ENCODE measurements around the gene LRMDA. TPM values are rescaled to one million over a fixed set of nuclear protein-coding genes. Genes with fewer than 3 reads are reported as not detected.
A peak's percentile ranks its signal among the peaks of the same experiment; 100 is the strongest.

LRMDA gene
- total RNA-seq, 1 experiment from 2014 or later, result not detected

- in situ Hi-C loops (cut with HindIII; ENCODE audit: low sequenced_read_pairs), result no loop called here
Observed at GRCh38 chr10:76388321-76389023, 957.0 kb downstream of the LRMDA start.

DNA sequence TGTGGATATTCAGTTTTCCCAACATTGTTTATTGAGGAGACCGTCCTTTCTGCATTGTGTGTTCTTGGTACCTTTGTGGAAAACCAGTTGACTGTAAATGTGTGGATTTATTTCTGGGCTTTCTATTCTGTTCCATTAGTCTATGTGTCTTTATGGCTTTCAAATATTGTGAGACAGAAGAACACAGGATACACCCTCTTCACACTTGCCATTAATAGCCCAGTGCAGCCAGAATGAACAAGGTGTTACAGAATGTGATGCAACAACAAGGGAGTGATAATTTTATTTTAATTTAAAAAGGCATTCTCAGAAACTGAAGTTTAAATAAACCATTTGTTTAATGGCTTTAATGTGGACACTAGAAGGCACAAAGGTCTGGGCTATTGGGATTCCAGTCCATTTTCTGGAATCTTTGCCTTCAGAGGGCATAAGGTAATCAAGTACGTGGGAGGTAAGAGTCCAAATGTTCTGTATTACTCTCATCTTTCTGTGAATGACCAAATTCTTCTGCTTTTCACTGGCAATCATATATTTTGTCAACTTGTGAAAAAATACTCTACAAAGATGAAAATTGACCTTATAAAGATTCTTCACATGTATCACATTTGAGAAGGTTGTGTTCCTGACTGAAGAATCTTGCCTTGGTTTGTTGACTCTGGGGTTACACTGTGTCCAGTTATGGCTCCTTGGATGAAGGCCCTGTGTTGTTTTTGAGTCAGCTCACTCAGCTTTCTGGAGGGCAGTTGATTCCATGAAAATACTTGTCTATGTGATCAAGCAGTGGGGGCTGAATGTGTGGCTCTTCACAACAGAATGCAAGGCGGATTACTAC lies 962.7 kb downstream of the LRMDA start:
- no peak for DNase-seq (ENCODE audit: low spot score)
- in situ Hi-C loops (cut with HindIII; ENCODE audit: low sequenced_read_pairs), result no loop called here

More at GRCh38 chr10:76388321-76389023, 957.0 kb downstream of the LRMDA start:
- DNase-seq (ENCODE audit: low spot score), result no peak

GRCh38 chr10:76394707-76395042 lies 963.3 kb downstream of the LRMDA start:
- DNase-seq (ENCODE audit: low spot score), result no peak
- in situ Hi-C loops (cut with HindIII; ENCODE audit: low sequenced_read_pairs), result no loop called here

GRCh38 chr10:76395251-76395650 lies 963.8 kb downstream of the LRMDA start:
- DNase-seq (ENCODE audit: low spot score), result no peak
- in situ Hi-C loops (cut with HindIII; ENCODE audit: low sequenced_read_pairs), result no loop called here

- peak; percentile 11 for DNase-seq (ENCODE audit: low spot score)
- in situ Hi-C loops (cut with HindIII; ENCODE audit: low sequenced_read_pairs), result no loop called here
Observed at GRCh38 chr10:76396134-76396533, 964.7 kb downstream of the LRMDA start.

DNA sequence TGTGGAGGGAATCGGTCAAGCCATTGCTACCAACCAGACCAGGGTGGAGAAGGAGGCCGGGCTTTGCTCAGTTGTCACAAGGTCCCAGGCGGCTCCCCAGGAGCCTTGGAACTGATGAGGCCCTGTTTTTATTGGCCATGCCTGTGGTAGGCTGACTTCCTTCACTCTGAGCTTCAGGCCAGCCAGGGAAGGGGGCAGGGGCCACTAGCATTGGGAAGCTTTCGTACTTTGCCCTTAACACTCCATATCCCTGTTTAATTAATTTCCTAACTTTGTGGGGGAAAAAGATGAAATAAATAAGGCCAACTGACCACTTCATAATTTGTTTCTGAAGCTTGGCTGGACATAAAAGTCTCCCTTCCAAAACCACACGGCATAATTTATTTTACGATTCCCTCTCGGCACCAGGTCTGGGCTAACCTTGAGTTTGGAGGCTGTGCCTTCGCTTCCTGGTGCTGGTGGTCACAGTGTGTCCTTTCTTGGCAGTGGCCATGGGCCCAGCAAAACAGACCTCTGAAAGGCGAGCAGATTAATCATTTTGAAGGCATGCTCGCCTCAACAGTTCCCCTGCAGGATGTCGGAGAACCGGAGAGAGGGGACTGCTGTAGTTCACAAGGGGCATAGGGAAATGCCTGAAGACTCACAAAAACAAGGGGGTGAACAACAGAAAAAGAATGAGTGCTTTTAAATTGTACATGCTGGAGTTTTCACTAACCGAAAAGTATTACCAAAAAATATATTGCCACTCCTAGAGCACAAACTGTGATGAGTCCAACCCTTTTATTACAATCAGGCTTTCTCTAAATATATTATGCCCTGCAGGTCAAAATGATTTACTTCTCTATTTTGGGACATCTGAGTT lies 966.0 kb downstream of the LRMDA start:
- in situ Hi-C loops (cut with HindIII; ENCODE audit: low sequenced_read_pairs), result no loop called here
- no peak for DNase-seq (ENCODE audit: low spot score)

- in situ Hi-C loops (cut with HindIII; ENCODE audit: low sequenced_read_pairs), result no loop called here
- DNase-seq (ENCODE audit: low spot score), result peak; percentile 21
Observed at GRCh38 chr10:76398043-76398710, 966.8 kb downstream of the LRMDA start.

GRCh38 chr10:76399226-76399625 lies 967.8 kb downstream of the LRMDA start:
- in situ Hi-C loops (cut with HindIII; ENCODE audit: low sequenced_read_pairs), result no loop called here

GRCh38 chr10:76401006-76401405 lies 969.6 kb downstream of the LRMDA start:
- DNase-seq (ENCODE audit: low spot score), result no peak
- in situ Hi-C loops (cut with HindIII; ENCODE audit: low sequenced_read_pairs), result no loop called here

More at GRCh38 chr10:76399226-76399625, 967.8 kb downstream of the LRMDA start:
- no peak for DNase-seq (ENCODE audit: low spot score)

- no peak for DNase-seq (ENCODE audit: low spot score)
- in situ Hi-C loops (cut with HindIII; ENCODE audit: low sequenced_read_pairs), result no loop called here
Observed at GRCh38 chr10:76403912-76404311, 972.5 kb downstream of the LRMDA start.

DNA sequence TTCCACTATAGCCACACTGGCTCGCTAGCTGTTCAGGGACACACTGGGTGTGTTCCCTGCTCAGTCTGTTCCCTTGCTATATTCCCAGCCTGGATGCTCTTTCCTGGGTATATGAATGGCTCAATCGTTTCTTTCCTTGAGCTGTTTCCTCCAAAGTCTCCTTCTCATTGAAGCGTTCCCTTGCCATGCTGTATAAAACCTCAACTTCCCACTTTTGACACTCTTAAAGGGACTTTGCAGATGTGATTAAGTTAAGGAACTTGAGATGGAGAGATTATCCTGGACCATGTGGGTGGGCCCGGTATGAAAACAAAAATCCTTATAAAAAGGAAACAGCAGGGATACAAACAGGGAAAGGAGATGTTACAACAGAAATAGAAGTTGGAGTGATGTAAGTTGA lies 973.1 kb downstream of the LRMDA start:
- DNase-seq (ENCODE audit: low spot score), result no peak

GRCh38 chr10:76405922-76406321 lies 974.5 kb downstream of the LRMDA start:
- DNase-seq (ENCODE audit: low spot score), result no peak
- in situ Hi-C loops (cut with HindIII; ENCODE audit: low sequenced_read_pairs), result no loop called here

More for the DNA sequence above, 973.1 kb downstream of the LRMDA start:
- in situ Hi-C loops (cut with HindIII; ENCODE audit: low sequenced_read_pairs), result no loop called here

- in situ Hi-C loops (cut with HindIII; ENCODE audit: low sequenced_read_pairs), result no loop called here
- DNase-seq (ENCODE audit: low spot score), result peak; percentile 11
Observed at GRCh38 chr10:76408646-76409045, 977.2 kb downstream of the LRMDA start.

GRCh38 chr10:76411729-76412435 lies 980.5 kb downstream of the LRMDA start:
- in situ Hi-C loops (cut with HindIII; ENCODE audit: low sequenced_read_pairs), result no loop called here
- peak; percentile 59 for DNase-seq (ENCODE audit: low spot score)

- no peak for DNase-seq (ENCODE audit: low spot score)
- in situ Hi-C loops (cut with HindIII; ENCODE audit: low sequenced_read_pairs), result no loop called here
Observed at GRCh38 chr10:76415554-76415953, 984.1 kb downstream of the LRMDA start.

- in situ Hi-C loops (cut with HindIII; ENCODE audit: low sequenced_read_pairs), result no loop called here
- DNase-seq (ENCODE audit: low spot score), result no peak
Observed at GRCh38 chr10:76416642-76417041, 985.2 kb downstream of the LRMDA start.

DNA sequence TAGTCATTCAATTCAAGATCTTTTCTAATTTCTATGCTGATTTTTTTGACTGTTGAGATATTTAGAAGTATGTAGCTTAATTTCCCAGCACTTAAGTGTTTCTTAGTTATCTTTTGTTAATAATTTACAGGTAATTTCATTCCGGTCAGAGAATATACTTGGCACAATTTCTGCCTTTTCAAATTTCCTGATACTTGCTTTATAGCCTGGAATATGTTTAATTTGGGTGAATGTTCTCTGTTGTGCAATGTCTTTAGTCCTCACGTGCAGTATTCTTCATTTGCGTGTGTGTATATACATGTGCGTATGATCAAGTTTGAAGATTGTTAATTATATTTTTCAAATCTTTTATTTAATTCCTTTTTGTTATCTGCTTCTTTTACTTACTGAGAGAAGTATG lies 989.3 kb downstream of the LRMDA start:
- DNase-seq (ENCODE audit: low spot score), result no peak
- in situ Hi-C loops (cut with HindIII; ENCODE audit: low sequenced_read_pairs), result no loop called here

- in situ Hi-C loops (cut with HindIII; ENCODE audit: low sequenced_read_pairs), result no loop called here
- DNase-seq (ENCODE audit: low spot score), result no peak
Observed at GRCh38 chr10:76422769-76423168, 991.3 kb downstream of the LRMDA start.
